ENCODE measurements around the gene IL2RA. TPM values are rescaled to one million over a fixed set of nuclear protein-coding genes. Genes with fewer than 3 reads are reported as not detected.
"Not testable (repeated sequence)": the region's sequence is repeated elsewhere in the genome, so short reads cannot be mapped to it uniquely, and the experiment has no call there.

IL2RA gene
- polyA plus RNA-seq, 3 donors, result 0.06 TPM; not detected in 2

DNA sequence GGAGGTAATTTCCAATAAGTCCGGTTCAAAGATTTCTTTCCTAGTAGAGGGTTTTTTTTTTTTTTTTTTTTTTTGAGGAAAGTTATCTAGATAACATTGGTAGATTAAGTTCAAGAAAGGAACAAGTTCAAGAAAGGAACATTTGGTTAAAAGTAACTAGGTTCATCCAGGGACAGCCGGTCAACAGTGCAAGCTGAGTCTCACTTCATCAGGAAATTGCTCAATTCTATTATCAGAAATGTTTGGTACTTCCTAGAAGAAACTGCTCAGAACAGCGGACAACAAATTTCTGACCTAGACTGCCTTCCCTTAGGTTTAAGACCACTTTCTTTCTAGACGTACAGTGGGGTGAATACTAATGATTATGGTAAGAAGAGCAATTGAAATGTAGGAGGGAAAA is 3.7 kb upstream of the IL2RA start:
- no peaks in the 10 kb centered on the region for H4K20me1 ChIP-seq (ENCODE audit: insufficient read depth, low read length)
- peak in 2 of 3 donors; percentile 48 to 61 for DNase-seq
- peaks cover 63 to 70% of the 10 kb centered on the region in 2 donors for H3K4me1 ChIP-seq (ENCODE audit: control insufficient read depth in 1 of 2, insufficient read depth in 2 of 2, low read length in 2 of 2)
- Mint-ChIP-seq H3K27ac (peak overlapping the region; percentile 63 to 83 (median 76)), H3K9me3 (peaks cover 0 to 4% (median 0%) of the 10 kb centered on the region in 7 donors), H3K4me3 (peak overlapping the region in 1 of 2 donors; percentile 86), H3K36me3 (peaks cover 0 to 8% of the 10 kb centered on the region in 2 donors), H3K27me3 (ENCODE audit: low read depth in 3 of 3) (peaks cover 0 to 3% (median 2%) of the 10 kb centered on the region in 3 donors), H3K4me1 (peaks cover 67% of the 10 kb centered on the region)
- peak overlapping the region; percentile 39 for H2AFZ ChIP-seq (ENCODE audit: insufficient read depth, low read depth, low read length, poor library complexity, severe bottlenecking)
- H3K9me3 ChIP-seq (replicated peaks in 1 of 2; ENCODE audit: control insufficient read depth in 1 of 2, insufficient read depth in 1 of 2, low read length in 2 of 2), result no peaks in the 10 kb centered on the region
- no peaks in the 10 kb centered on the region for H3K27me3 ChIP-seq (ENCODE audit: control insufficient read depth in 2 of 2, insufficient read depth in 2 of 2, low read length in 2 of 2)
- H3K79me2 ChIP-seq (ENCODE audit: insufficient read depth, low read length), result no peaks in the 10 kb centered on the region
- intact Hi-C loops (cut with micrococcal nuclease), result no loop called here
- TF ChIP-seq, protein P1, sequence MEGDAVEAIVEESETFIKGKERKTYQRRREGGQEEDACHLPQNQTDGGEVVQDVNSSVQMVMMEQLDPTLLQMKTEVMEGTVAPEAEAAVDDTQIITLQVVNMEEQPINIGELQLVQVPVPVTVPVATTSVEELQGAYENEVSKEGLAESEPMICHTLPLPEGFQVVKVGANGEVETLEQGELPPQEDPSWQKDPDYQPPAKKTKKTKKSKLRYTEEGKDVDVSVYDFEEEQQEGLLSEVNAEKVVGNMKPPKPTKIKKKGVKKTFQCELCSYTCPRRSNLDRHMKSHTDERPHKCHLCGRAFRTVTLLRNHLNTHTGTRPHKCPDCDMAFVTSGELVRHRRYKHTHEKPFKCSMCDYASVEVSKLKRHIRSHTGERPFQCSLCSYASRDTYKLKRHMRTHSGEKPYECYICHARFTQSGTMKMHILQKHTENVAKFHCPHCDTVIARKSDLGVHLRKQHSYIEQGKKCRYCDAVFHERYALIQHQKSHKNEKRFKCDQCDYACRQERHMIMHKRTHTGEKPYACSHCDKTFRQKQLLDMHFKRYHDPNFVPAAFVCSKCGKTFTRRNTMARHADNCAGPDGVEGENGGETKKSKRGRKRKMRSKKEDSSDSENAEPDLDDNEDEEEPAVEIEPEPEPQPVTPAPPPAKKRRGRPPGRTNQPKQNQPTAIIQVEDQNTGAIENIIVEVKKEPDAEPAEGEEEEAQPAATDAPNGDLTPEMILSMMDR (IDR thresholded peaks at IDR 0.05), result no peak
- no peak overlapping the region for H3K9ac ChIP-seq (ENCODE audit: insufficient read depth, low read length, poor library complexity, severe bottlenecking)
- no peaks in the 10 kb centered on the region for H3K36me3 ChIP-seq (replicated peaks in 1 of 2; ENCODE audit: control insufficient read depth in 1 of 2, insufficient read depth in 2 of 2, low read length in 2 of 2)
- H3K27ac ChIP-seq (ENCODE audit: low read depth in 1 of 2, low read length in 2 of 2), result peak overlapping the region in 1 of 2 donors; percentile 40
- WGBS (ENCODE audit: insufficient coverage), result 0% methylated on average over 2 of the region's 4 CpGs
- peak overlapping the region in 1 of 3 experiments; percentile 49 for H3K4me3 ChIP-seq (replicated peaks in 1 of 3; ENCODE audit: low read depth in 2 of 3, low read length in 3 of 3)
- peak overlapping the region; percentile 53 for H3K4me2 ChIP-seq (replicated peaks; ENCODE audit: extremely low read depth, low read length, poor library complexity, severe bottlenecking)

DNA sequence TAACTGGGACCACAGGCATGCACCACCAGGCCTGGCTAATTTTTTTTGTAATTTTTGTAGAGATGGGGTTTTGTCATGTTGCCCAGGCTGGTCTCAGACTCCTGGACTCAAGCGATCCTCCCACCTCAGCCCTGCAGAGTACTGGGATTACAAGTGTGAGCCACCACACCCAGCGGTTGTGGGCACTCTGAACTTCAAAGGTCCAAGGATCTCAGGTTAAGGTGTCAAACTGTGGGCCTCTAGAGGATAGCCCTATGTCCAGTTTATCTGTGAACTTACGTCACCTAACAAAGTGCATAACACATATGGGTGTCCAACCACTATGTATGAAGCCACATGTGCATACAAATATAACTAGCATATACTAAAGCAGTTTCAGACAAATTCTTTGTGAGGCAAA is 3.2 kb upstream of the IL2RA start:
- H3K9me3 Mint-ChIP-seq, result peaks cover 0 to 4% (median 0%) of the 10 kb centered on the region in 7 donors

DNA sequence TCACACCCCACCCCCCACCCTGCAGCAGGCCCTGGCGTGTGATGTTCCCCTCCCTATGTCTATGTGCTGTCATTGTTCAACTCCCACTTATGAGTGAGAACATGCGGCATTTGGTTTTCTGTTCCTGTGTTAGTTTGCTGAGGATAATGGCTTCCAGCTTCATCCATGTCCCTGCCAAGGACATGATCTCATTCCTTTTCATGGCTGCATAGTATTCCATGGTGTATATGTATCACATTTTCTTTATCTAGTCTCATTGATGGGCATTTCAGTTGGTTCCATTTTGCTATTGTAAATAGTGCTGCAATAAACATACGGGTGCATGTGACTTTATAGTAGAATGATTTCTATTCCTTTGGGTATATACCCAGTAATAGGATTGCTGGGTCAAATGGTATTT is 2.6 kb upstream of the IL2RA start:
- H3K27ac ChIP-seq (ENCODE audit: low read depth in 1 of 2, low read length in 2 of 2); H3K27me3 ChIP-seq (ENCODE audit: control insufficient read depth in 2 of 2, insufficient read depth in 2 of 2, low read length in 2 of 2); H3K9me3 ChIP-seq (replicated peaks in 1 of 2; ENCODE audit: control insufficient read depth in 1 of 2, insufficient read depth in 1 of 2, low read length in 2 of 2); intact Hi-C loops (cut with micrococcal nuclease); H3K36me3 ChIP-seq (replicated peaks in 1 of 2; ENCODE audit: control insufficient read depth in 1 of 2, insufficient read depth in 2 of 2, low read length in 2 of 2); DNase-seq; H3K9ac ChIP-seq (ENCODE audit: insufficient read depth, low read length, poor library complexity, severe bottlenecking); H3K27ac Mint-ChIP-seq; H3K4me3 Mint-ChIP-seq; H3K36me3 Mint-ChIP-seq; H3K4me3 ChIP-seq (replicated peaks in 1 of 3; ENCODE audit: low read depth in 2 of 3, low read length in 3 of 3); H4K20me1 ChIP-seq (ENCODE audit: insufficient read depth, low read length); H3K27me3 Mint-ChIP-seq (ENCODE audit: low read depth in 3 of 3); H3K4me2 ChIP-seq (replicated peaks; ENCODE audit: extremely low read depth, low read length, poor library complexity, severe bottlenecking); H3K9me3 Mint-ChIP-seq; H2AFZ ChIP-seq (ENCODE audit: insufficient read depth, low read depth, low read length, poor library complexity, severe bottlenecking); H3K79me2 ChIP-seq (ENCODE audit: insufficient read depth, low read length): not testable (repeated sequence)
- peaks cover 56 to 59% of the 10 kb centered on the region in 2 donors for H3K4me1 ChIP-seq (ENCODE audit: control insufficient read depth in 1 of 2, insufficient read depth in 2 of 2, low read length in 2 of 2)
- WGBS (ENCODE audit: insufficient coverage), result no CpG with 5 or more reads among the region's 3 CpGs
- H3K4me1 Mint-ChIP-seq, result peaks cover 58% of the 10 kb centered on the region

More for the DNA sequence above, 3.2 kb upstream of the IL2RA start:
- H3K27me3 ChIP-seq (ENCODE audit: control insufficient read depth in 2 of 2, insufficient read depth in 2 of 2, low read length in 2 of 2), result no peaks in the 10 kb centered on the region
- H3K79me2 ChIP-seq (ENCODE audit: insufficient read depth, low read length), result no peaks in the 10 kb centered on the region
- WGBS (ENCODE audit: insufficient coverage), result 92% methylated on average over 2 of the region's 3 CpGs
- no peak overlapping the region for H3K27ac ChIP-seq (ENCODE audit: low read depth in 1 of 2, low read length in 2 of 2)
- H3K9me3 ChIP-seq (replicated peaks in 1 of 2; ENCODE audit: control insufficient read depth in 1 of 2, insufficient read depth in 1 of 2, low read length in 2 of 2), result no peaks in the 10 kb centered on the region
- no peaks in the 10 kb centered on the region for H4K20me1 ChIP-seq (ENCODE audit: insufficient read depth, low read length)
- DNase-seq, result no peak
- no peaks in the 10 kb centered on the region for H3K36me3 ChIP-seq (replicated peaks in 1 of 2; ENCODE audit: control insufficient read depth in 1 of 2, insufficient read depth in 2 of 2, low read length in 2 of 2)
- H3K4me2 ChIP-seq (replicated peaks; ENCODE audit: extremely low read depth, low read length, poor library complexity, severe bottlenecking), result peak overlapping the region; percentile 53
- Mint-ChIP-seq H3K36me3 (peaks cover 0 to 6% of the 10 kb centered on the region in 2 donors), H3K27ac (peak overlapping the region in 4 of 7 donors; percentile 17 to 79 (median 51)), H3K4me1 (peaks cover 65% of the 10 kb centered on the region), H3K4me3 (peak overlapping the region in 1 of 2 donors; percentile 86), H3K27me3 (ENCODE audit: low read depth in 3 of 3) (peaks cover 0 to 3% (median 2%) of the 10 kb centered on the region in 3 donors)
- H3K4me1 ChIP-seq (ENCODE audit: control insufficient read depth in 1 of 2, insufficient read depth in 2 of 2, low read length in 2 of 2), result peaks cover 59 to 65% of the 10 kb centered on the region in 2 donors
- TF ChIP-seq, protein P1 (IDR thresholded peaks at IDR 0.05), result no peak
- H2AFZ ChIP-seq (ENCODE audit: insufficient read depth, low read depth, low read length, poor library complexity, severe bottlenecking), result no peak overlapping the region
- H3K9ac ChIP-seq (ENCODE audit: insufficient read depth, low read length, poor library complexity, severe bottlenecking), result no peak overlapping the region
- intact Hi-C loops (cut with micrococcal nuclease), result no loop called here
- H3K4me3 ChIP-seq (replicated peaks in 1 of 3; ENCODE audit: low read depth in 2 of 3, low read length in 3 of 3), result peak overlapping the region in 1 of 3 experiments; percentile 49
